HL-60/S4 treated with phorbol 12-myristate 13-acetate at 8.2 ng/mL for 4 days and 3 days (cell line): Measurements from ENCODE around the gene OR10G2.
"Not testable (repeated sequence)": the region's sequence is repeated elsewhere in the genome, so short reads cannot be mapped to it uniquely, and the experiment has no call there.

Experiments used
- in situ Hi-C: fragments of 300-500 bp; cut with MboI; formaldehyde crosslinking; loops from 2 replicates; pipeline ENCODE4 v1.15.0; 2022; ENCODE audit warnings: low sequenced_read_pairs

The OR10G2 gene, protein sequence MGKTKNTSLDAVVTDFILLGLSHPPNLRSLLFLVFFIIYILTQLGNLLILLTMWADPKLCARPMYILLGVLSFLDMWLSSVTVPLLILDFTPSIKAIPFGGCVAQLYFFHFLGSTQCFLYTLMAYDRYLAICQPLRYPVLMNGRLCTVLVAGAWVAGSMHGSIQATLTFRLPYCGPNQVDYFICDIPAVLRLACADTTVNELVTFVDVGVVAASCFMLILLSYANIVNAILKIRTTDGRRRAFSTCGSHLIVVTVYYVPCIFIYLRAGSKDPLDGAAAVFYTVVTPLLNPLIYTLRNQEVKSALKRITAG

DNA sequence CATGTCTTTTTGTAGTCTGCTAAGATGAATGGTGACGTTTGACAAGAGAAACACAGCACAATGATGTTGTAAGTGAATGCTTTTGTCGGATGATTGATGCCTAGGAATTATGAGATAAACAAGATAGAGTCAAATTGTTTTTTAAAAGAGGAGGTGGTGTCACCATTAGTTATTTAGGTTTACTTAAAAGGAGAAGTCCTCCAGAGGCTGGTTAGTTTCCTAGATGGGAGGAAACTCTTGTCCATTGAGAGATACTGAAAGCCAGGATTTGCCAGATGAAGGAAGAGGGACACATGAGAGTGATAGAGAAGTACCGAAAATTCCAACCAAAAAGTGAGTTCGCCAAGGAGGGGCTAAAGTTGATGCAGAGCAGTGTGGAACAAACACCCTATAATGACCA is at the start of gene OR10G2:
Gene OR10G2, minus strand, starts transcription at position 101 of the 400 bp plus-strand sequence. Its CDS starts 98 bp downstream, at position 3.
- in situ Hi-C loops = no loop called here

DNA sequence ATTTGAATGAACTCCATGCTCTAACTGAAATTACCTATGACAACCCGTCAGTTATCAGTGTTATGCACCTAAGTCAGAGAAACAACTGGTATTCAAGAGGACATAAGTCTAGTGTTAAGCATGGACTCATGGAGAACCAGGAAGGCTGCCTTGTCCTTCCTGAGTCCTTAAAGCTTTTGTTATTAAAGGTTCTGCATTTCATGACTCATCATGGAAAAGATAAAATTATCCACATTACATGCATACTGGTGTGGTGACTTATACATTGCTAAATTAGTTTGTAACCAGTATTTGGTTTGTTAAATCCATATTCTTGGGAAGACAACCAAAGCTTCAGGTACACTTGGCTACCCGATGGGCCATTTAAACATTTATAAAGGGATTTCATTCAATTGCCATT is 45.3 kb upstream of the OR10G2 start:
- in situ Hi-C loops = no loop called here

DNA sequence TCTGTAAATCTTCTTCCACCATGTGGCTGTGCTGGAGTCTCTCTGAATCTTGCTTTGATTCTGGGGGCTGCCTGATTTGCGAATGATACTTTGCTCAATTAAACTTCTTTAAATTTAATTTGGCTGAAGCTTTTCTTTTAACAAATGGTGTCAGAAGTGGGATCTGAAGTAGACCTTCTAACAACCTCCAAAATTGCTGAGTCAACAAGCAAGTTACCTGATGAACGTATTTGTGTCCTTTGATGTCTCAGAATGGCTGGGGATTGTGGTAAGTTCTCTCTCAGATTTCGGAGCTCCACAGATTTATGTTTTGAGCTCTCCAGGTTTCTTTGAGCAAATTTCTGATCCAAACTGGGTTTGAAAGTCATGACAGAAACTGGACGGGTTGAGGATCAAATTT is 40.8 kb upstream of the OR10G2 start:
- in situ Hi-C loops = no loop called here

DNA sequence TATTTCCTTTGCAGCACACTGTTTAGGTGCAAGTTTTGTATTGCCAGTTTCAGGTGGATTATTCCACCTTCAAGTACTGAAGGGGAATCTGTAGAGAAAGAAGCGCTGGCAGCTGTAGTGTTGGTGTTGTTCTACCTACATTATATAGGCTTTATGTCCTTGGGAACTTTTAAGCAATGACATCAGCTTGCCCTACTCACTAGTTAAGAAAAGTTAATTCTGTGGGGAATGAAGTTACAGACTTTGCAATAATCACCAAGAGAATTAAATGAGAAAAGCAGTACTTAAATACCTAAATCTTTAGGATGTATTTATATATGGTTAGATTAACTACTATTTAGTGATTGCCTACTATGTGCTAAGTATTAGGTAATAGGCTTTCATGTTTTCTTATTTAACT is 39.0 kb upstream of the OR10G2 start, which contains the start of gene OR4E1:
Gene OR4E1, minus strand, starts transcription at position 101 of the 400 bp plus-strand sequence. CDS start 2,883 bp downstream, outside the sequence.
- in situ Hi-C loops = no loop called here

DNA sequence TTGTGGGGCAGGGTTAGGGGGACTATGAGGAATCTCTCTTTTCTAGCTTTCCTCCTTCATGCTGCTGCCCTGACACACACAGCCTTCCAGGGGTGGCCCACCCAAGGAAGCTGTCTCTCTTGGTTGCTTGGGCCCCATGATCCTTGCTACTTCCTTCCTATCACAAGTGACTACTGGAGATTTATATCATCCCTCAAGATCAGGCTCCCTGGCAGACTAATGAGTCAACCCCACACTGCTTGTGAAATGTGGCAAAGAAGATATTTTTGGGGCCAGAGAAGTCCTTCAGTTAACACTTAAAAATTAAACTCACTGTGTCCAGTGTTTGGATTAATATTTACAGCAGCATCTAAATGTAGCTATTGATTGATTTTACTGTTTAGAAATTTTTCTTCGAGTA is 37.4 kb upstream of the OR10G2 start:
- in situ Hi-C loops = no loop called here

DNA sequence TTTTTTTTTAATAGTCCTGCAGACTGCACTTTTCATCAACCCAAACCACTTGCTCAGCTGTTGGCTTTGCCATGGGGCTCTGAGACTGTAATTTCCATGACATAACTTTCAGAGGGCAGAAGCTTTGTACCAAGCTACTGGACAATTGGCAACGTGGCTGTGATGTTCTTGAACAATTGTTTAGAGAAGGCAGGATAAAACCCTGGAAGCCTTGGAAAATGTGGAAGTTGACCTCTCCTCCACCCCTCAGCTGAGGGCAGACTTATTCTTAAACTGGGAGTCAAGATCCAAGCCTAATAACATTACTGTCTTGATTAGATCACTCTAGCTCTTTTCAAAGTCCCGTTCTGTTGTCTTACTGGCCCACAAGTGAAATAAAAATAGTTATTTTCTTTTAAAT is 36.6 kb upstream of the OR10G2 start:
- in situ Hi-C loops = no loop called here

DNA sequence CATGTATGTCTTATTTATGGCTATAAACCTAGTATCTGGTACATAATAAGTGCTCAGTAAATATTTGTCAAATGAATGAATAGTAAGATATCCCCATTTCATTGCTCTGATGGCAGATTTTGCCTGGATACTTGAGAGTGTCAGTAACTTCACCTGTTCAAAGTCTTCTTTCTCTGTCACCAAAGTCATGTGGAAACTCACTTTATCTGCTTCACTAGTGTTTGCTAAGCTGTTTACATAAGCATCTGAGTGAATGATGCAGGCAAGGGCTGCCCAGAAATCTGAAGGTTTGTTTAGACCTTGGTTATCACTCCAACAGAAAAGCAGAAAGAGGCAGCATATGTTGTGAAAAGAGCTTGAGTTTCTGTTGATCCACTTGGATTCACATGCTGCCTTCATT is 34.5 kb upstream of the OR10G2 start:
- in situ Hi-C loops = no loop called here

DNA sequence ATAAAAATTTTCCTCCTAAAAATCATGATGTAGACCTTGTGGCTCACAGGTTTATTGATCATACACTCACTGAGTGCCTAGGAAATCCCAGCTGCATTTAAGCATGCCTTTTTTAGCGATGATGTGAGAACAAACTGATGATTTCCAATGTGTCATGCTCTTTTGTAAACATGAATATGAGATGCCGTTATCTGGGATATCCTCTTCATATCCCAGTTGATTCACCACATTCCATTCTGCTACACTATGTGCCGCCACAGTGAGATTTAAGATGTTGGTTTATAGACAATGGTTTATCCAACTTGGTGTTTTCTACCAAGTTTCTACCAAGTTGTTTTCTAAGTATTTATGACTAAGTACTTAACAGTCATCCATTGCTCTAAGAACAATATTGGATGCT is 33.6 kb upstream of the OR10G2 start:
- in situ Hi-C loops = no loop called here

DNA sequence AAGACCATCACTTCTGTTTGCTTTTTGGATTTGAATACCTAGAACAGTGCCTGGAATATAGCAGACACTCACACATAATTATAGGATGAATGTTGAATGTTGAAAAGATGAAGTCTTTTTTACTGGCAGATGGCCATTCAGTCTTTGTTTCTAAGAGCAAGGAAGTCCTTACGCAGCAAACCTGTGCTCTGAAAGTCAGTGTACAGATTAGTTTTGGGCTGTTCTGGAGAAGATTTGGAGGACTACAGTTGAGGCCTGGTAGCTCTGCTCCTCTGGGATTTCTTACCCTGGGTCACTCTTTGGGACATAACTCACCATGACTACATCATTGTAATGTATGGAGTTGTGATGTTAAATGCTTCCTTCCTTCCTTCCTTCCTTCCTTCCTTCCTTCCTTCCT is 22.2 kb upstream of the OR10G2 start:
- in situ Hi-C loops = no loop called here

DNA sequence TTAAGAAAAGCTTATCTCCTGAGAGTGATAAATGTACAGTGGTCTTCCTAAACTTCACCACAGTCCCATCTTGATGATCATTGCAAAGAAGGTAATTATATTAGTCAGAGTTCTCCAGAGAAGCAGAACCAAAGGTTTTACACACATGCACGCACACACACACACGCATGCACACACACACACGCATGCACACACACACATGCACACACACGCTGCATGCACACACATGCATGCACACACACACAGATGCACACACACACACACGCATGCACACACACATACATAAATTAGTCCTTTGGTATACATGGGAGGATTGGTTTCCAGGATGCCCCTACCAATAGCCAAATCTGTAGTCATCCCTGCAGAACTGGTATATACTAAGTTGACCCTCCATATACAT is 19.5 kb upstream of the OR10G2 start:
- in situ Hi-C loops = no loop called here

DNA sequence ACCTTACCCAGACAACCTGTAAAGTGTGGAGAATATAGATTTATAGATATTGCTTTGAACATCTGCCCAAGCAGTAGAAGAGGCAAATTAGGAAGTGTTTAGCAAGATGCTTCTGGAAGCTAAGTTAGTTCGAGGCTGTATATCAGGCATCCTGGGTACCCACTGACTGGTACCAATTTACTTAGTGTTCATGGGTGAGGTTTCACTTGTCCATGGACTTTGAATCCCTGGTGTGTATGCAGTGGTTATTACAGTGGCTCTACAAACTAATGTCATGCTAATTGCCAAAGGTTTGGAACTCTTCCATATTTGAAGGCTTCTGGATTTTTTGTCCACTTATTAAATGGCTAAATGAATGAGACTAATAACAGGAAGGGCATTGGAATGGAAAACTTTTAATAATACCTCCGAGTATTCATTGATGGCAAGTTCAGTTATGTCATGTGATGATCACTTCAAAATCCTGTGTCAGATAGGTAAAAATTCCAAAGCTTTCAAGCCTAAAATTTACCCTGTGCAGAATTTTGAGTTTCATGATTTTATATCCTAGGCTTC is 18.7 kb upstream of the OR10G2 start, which contains the start of gene OR4E2:
Gene OR4E2, plus strand, starts transcription at position 505 of the 555 bp plus-strand sequence. CDS start 11,248 bp downstream, outside the sequence.
- in situ Hi-C loops = no loop called here

DNA sequence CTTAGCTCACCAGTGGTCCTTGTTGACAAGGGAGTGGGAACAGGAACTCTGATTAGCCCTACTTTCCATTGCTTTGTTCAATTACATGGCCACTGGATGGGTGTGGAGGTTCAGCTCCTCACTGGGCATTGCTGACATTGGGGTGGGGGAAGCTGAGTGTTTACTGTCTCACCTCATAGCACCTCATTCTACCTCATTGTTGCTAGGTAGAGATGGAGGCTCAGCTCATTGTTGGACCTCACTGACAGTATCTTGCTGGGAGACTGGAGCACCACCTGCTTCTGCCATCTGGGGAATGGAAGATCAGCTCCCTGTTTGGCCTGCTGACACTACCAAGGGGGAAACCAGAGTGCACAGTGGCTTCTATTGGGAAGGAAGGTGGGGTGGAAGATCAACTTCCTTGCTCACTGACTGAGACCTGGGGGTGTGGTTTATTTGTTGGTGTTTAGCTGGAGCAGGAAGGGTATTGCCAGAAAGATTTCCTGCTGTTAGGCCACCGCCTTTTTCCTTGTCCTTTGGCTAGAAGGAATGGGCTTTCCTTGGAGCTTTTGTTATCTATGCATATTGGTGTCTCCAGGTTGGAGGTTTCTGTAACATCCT is 17.6 kb upstream of the OR10G2 start:
- in situ Hi-C loops = no loop called here

DNA sequence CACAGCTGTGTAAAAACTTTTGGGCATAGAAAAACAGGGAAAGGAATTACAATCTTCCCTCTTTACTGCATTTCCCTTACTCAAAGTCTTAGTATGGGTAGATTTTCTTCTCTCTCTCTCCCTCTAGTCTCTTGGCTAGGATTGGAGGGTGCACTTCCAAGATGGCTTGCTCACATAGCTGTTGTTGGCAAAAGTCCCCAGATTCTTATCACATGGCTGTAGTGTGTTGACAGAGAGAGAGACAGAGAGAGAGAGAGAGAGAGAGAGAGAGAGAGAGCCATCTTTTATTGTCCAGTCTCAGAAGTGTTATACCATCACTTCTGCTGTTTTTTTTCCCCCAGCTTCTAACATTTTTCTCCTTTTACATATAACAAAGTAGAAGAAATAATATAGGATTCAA is 12.6 kb upstream of the OR10G2 start:
- in situ Hi-C loops = no loop called here

DNA sequence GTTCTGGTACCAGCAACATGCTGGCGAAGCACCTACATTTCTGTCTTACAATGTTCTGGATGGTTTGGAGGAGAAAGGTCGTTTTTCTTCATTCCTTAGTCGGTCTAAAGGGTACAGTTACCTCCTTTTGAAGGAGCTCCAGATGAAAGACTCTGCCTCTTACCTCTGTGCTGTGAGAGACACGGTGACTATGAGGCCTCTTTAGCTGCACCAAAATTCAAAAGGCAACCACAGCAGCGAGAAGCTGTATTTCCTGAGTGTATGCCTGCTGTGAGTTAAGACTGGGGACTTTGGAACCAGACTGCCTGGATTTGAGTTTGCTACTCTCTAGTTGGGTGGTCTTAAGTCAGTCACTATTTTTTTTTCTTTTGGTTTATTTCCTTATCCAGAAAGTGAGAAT is 8.7 kb upstream of the OR10G2 start:
- in situ Hi-C loops = no loop called here

DNA sequence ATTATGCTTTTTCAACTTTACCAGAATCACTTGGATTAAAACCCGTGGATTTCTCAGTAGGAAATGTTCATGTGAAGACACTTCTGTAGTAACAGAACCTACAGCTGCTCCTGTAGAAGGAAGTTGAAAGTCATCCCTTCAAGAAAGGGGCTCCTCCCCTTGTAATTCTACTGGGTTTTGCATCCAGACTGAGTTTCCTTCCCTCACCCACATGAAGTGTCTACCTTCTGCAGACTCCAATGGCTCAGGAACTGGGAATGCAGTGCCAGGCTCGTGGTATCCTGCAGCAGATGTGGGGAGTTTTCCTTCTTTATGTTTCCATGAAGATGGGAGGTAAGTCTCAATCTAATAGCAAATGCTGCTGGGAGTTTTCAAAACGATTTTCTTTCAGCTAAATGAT is 7.9 kb upstream of the OR10G2 start:
- in situ Hi-C loops = no loop called here

DNA sequence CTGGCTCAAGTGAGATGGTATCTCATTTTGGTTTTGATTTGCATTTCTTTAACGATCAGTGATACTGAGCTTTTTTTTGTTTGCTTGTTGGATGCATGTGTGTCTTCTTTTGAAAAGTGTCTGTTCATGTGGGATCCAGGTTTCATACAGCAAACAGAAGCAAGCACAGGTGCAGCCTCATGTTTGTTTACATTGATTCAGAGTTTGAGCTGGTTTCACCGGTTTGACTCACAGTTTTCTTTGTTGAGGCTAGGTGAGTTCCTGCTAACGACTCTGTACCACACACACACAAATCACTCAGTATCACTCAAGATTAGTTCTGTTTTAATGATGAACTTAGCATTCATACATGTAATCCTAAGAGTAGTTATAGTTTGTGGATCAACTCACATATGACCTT is 3.7 kb downstream of the OR10G2 start:
- in situ Hi-C loops = no loop called here

DNA sequence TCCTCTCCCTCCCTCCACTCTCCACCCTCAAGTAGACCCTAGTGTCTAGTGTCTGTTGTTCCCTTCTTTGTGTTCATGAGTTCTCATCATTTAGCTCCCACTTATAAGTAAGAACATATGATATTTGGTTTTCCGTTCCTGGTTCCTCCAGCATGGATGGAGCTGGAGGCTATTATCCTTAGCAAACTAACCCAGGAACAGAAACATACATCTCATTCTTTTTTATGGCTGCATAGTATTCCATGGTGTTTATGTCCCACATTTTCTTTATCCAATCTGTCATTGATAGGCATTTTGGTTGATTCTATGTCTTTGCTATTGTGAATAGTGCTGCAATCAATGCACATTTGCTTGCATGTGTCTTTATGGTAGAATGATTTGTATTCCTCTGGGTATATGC is 4.2 kb downstream of the OR10G2 start:
- in situ Hi-C loops = not testable (repeated sequence)

DNA sequence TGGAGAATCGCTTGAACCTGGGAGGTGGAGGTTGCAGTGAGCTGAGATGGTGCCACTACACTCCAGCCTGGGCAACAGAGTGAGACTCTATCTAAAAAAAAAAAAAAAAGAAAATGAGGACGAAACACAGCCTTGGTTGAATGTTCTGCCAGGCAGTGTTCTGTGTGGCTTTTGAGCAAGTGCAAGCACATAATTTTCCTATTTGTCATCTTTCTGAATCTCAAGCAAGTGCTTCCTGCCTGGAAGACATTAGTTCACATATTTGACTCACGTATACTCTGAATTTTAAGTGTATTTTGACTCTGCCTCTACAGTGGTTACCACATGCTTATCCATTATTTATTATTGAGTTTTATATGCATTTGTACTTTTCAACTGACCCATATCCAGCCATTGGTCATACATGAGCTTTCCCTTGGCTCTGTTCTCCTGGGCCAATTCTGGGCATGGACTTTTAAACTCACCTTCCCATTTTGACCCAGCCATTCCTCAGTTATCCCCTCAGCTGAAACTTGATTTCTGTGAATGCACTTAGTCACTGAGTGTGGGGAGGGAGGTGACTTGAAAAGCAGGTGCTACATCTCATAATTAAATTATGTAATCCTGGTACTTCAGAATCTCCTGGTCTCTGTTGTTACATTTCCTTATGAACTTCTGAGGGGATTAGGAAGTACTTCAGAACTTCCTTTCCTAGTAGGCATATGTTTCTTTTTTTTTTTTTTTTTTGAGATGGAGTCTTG is 8.1 kb downstream of the OR10G2 start:
- in situ Hi-C loops = no loop called here

DNA sequence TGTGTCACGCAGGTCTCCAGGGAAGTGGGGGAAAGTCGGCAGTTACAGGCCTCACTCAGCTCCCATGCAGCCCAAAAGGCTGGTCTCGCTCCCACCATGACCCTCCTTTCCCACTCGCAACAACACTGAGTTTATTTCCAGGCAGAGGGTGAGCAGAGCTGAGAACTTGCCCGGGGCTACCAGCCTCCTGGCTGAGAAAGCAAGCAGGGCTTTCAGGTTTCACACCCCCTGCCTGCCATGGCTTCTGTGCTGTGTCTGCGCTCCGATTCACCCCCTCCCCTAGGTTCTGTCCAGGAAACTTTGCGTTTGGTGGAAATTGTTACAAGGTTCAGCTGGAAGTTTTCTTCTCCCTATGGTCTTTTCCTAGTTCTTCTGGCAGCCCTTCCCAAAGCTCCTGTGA is 17.1 kb downstream of the OR10G2 start:
- in situ Hi-C loops = no loop called here

DNA sequence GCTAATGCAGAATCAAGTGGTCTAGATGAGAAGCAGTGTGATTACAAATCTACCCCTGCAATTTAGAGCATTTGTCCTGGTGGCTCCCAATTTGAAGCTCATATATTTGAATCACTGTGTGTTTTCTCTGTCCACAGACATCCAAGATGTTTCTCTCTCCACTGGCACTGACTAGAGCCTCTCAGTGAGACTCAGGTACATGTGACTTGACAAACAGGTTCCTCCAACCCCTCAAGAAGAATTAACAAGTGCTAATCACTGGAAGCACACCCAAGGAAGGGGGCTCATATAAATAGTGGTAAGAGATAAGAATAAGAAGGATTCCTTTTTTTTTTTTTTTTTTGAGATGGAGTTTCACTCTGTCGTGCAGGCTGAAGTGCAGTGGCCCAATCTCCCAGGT is 20.5 kb downstream of the OR10G2 start:
- in situ Hi-C loops = no loop called here

DNA sequence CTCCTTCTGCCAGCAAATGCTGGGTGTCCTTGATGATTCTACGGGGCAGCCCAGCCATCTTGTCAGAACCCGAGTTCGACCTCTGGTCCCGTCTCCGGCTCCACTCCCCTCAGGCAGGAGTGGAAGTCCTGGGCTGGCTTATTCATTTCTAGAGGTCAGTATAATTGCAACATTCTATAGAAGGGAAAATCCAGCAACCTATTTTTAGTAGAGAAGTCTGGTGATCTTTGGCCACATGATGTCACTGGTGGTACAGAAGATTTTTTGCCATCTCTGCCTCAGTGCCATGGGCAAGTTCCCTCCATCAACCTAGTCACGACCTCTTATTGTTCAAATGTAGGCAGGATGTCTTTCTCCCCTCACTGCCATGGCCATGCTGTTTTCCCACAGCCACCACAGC is 22.4 kb downstream of the OR10G2 start:
- in situ Hi-C loops = no loop called here

DNA sequence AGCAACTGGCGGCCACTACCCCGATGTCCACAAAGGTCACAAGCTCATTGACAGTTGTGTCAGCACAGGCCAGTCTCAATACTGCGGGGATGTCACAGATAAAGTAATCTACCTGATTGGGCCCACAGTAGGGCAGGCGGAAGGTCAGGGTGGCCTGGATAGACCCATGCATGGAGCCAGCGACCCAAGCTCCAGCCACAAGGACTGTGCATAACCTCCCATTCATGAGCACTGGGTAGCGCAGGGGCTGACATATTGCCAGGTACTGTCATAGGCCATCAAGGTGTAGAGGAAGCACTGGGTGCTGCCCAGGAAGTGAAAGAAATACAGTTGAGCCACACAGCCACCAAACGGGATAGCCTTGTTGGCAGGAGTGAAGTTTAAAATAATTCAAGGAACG is 32.6 kb downstream of the OR10G2 start:
- in situ Hi-C loops = not testable (repeated sequence)
